Endothelial cell of umbilical vein (primary cell): ENCODE results near the gene LHX5.

ENCODE experiments used
- CTCF ChIP-seq, 2 donors: IDR thresholded peaks; 1 replicate in 1 of 2; 2 replicates in 1 of 2; pipeline ENCODE4 v1.5.1; 2011; ENCODE audit warnings: low read length in 2 of 2, mild to moderate bottlenecking in 2 of 2, moderate library complexity in 2 of 2, control low read depth in 1 of 2, inconsistent platforms in 1 of 2, low read depth in 1 of 2; ENCODE audit not compliant: insufficient read depth in 1 of 2; ENCODE audit errors: extremely low read depth in 1 of 2
- POLR2A ChIP-seq: IDR thresholded peaks from 2 replicates; pipeline ENCODE4 v1.6.1; 2012; ENCODE audit warnings: low read depth, mild to moderate bottlenecking, control low read depth, low read length

GRCh38 chr12:113471619-113472171 is at the start of gene LHX5:
- TF ChIP-seq POLR2A (no peak), CTCF (IDR thresholded peaks at IDR 0.05; ENCODE audit: extremely low read depth in 1 of 2, insufficient read depth in 1 of 2, low read depth in 1 of 2, low read length in 2 of 2) (no peak)
